HS-5 (cell line): ENCODE results near the gene KDM1B.
"Not testable (repeated sequence)": the region's sequence is repeated elsewhere in the genome, so short reads cannot be mapped to it uniquely, and the experiment has no call there.

Experiments used
- DNase-seq: peaks from one replicate; pipeline ENCODE4 v3.0.0-alpha.2; 2012; ENCODE audit warnings: low read depth

KDM1B gene

GRCh38 chr6:18155150-18155863 is at the start of gene KDM1B:
KDM1B (plus strand) TSS chr6:18155422; CDS start chr6:18159896, 4,474 bp downstream.
- peak; percentile 83 for DNase-seq

GRCh38 chr6:18107061-18107460 is 48.2 kb upstream of the KDM1B start:
- no peak for DNase-seq

GRCh38 chr6:18110162-18110561 is 45.1 kb upstream of the KDM1B start:
- no peak for DNase-seq

GRCh38 chr6:18115356-18115755 is 39.9 kb upstream of the KDM1B start:
- DNase-seq, result no peak

GRCh38 chr6:18117136-18117535 is 38.1 kb upstream of the KDM1B start:
- DNase-seq, result no peak

GRCh38 chr6:18118330-18118729 is 36.9 kb upstream of the KDM1B start:
- DNase-seq, result no peak

GRCh38 chr6:18119236-18119635 is 36.0 kb upstream of the KDM1B start:
- no peak for DNase-seq

GRCh38 chr6:18121580-18122127 is 33.6 kb upstream of the KDM1B start:
- no peak for DNase-seq

GRCh38 chr6:18122128-18123093 is 32.8 kb upstream of the KDM1B start, which contains the start of gene NHLRC1:
NHLRC1 (minus strand) TSS chr6:18122677; CDS start chr6:18122606, 71 bp downstream.
- DNase-seq, result peak; percentile 25

GRCh38 chr6:18126121-18126520 is 29.1 kb upstream of the KDM1B start:
- DNase-seq, result no peak

GRCh38 chr6:18132346-18132745 is 22.9 kb upstream of the KDM1B start:
- DNase-seq, result no peak

GRCh38 chr6:18135171-18135570 is 20.1 kb upstream of the KDM1B start:
- DNase-seq, result no peak

- no peak for DNase-seq
Observed at GRCh38 chr6:18136260-18136659, 19.0 kb upstream of the KDM1B start.

- no peak for DNase-seq
Observed at GRCh38 chr6:18138906-18139305, 16.3 kb upstream of the KDM1B start.

- no peak for DNase-seq
Observed at GRCh38 chr6:18139935-18140621, 15.1 kb upstream of the KDM1B start.

GRCh38 chr6:18141805-18142590 is 13.2 kb upstream of the KDM1B start:
- DNase-seq, result no peak

- no peak for DNase-seq
Observed at GRCh38 chr6:18142591-18142861, 12.7 kb upstream of the KDM1B start.

GRCh38 chr6:18147160-18147559 is 8.1 kb upstream of the KDM1B start:
- no peak for DNase-seq

GRCh38 chr6:18147616-18148015 is 7.6 kb upstream of the KDM1B start:
- no peak for DNase-seq

- DNase-seq, result peak; percentile 72
Observed at GRCh38 chr6:18148304-18149025, 6.8 kb upstream of the KDM1B start.

- not testable (repeated sequence) for DNase-seq
Observed at GRCh38 chr6:18151391-18151790, 3.8 kb upstream of the KDM1B start.
